IMR-90 (cell line): ENCODE data around the gene NR2F2. TPM values are rescaled to one million over a fixed set of nuclear protein-coding genes. Genes with fewer than 3 reads are reported as not detected.
A peak's percentile ranks its signal among the peaks of the same experiment; 100 is the strongest.

Source experiments
- ATAC-seq: fragments of 200-7000 bp; cut with Tn5 transposase; 2 replicates; pipeline ENCODE4 v1.9.1; 2020; ENCODE audit warnings: low read depth, mild to moderate bottlenecking, moderate library complexity
- BruUV-seq: library from RNA; stranded (reverse); fragments of 400-500 nt; replicated peaks from 2 replicates; lab custom pipeline; 2021; lab: Mats Ljungman, UMichigan
- CTCF ChIA-PET: fragments of 300-600 bp; formaldehyde crosslinking; extraction: SDS; loops from one replicate; lab custom pipeline; 2021; ENCODE audit warnings: antibody characterized with exemption; lab: Yijun Ruan, JAX
- POLR2A ChIA-PET: fragments of 300-600 bp; sonication (Branson Sonifier 250); formaldehyde crosslinking; loops from one replicate; lab custom pipeline; 2022; ENCODE audit warnings: antibody characterized with exemption; ENCODE audit not compliant: unreplicated experiment; lab: Charles Lee
- DNase-seq: peaks from one replicate; pipeline ENCODE4 v3.0.0; 2013
- H2AFZ ChIP-seq: replicated peaks from 2 replicates; pipeline ENCODE3; 2013; ENCODE audit warnings: low read length, mild to moderate bottlenecking; ENCODE audit not compliant: poor library complexity
- H2AK5ac ChIP-seq: 2 replicates; pipeline ENCODE4 v1.6.1; 2013; ENCODE audit warnings: low read depth, low read length, inconsistent platforms
- H2AK9ac ChIP-seq: replicated peaks from 2 replicates; pipeline ENCODE3; 2013; ENCODE audit warnings: mild to moderate bottlenecking, low read depth, low read length, moderate library complexity; ENCODE audit not compliant: poor library complexity
- H2BK120ac ChIP-seq: 2 replicates; pipeline ENCODE4 v1.6.1; 2013; ENCODE audit warnings: low read depth, low read length, inconsistent platforms
- H2BK15ac ChIP-seq: 3 replicates; pipeline ENCODE4 v1.6.1; 2013; ENCODE audit warnings: low read depth, low read length, inconsistent platforms
- H2BK20ac ChIP-seq: 2 replicates; pipeline ENCODE4 v1.6.1; 2013; ENCODE audit warnings: low read depth, mild to moderate bottlenecking, inconsistent platforms, low read length, moderate library complexity
- H2BK5ac ChIP-seq: 2 replicates; pipeline ENCODE4 v1.6.1; 2013; ENCODE audit warnings: mild to moderate bottlenecking, low read depth, low read length, inconsistent platforms; ENCODE audit not compliant: poor library complexity, severe bottlenecking
- H3K14ac ChIP-seq: replicated peaks from 2 replicates; pipeline ENCODE4 v1.6.1; 2013; ENCODE audit warnings: low read depth, low read length, inconsistent platforms
- H3K18ac ChIP-seq: 2 replicates; pipeline ENCODE4 v1.6.1; 2013; ENCODE audit warnings: low read depth, low read length, control low read depth
- H3K23ac ChIP-seq: 2 replicates; pipeline ENCODE4 v1.6.1; 2013; ENCODE audit warnings: low read depth, low read length, inconsistent platforms
- H3K27ac ChIP-seq: 2 replicates; pipeline ENCODE4 v1.5.1; 2013; ENCODE audit warnings: mild to moderate bottlenecking, control low read depth, low read length; ENCODE audit not compliant: insufficient read depth
- H3K27me3 ChIP-seq: 2 replicates; pipeline ENCODE4 v1.6.1; 2013; ENCODE audit warnings: low read length; ENCODE audit not compliant: control insufficient read depth, insufficient read depth
- H3K36me3 ChIP-seq: 2 replicates; pipeline ENCODE4 v1.6.1; 2013; ENCODE audit warnings: low read length, mixed read lengths; ENCODE audit not compliant: control insufficient read depth, insufficient read depth
- H3K4ac ChIP-seq: 2 replicates; pipeline ENCODE4 v1.6.1; 2013; ENCODE audit warnings: low read depth, low read length, inconsistent platforms
- H3K4me1 ChIP-seq: 2 replicates; pipeline ENCODE4 v1.6.1; 2013; ENCODE audit warnings: low read length, mixed read lengths; ENCODE audit not compliant: control insufficient read depth, insufficient read depth
- H3K4me2 ChIP-seq: 2 replicates; pipeline ENCODE4 v1.6.1; 2013; ENCODE audit warnings: low read depth, mild to moderate bottlenecking, control low read depth, low read length, moderate library complexity
- H3K4me3 ChIP-seq: 2 replicates; pipeline ENCODE4 v1.5.1; 2013; ENCODE audit warnings: low read depth, mild to moderate bottlenecking, control low read depth, low read length, moderate library complexity; ENCODE audit not compliant: insufficient read depth
- H3K56ac ChIP-seq: 2 replicates; pipeline ENCODE4 v1.6.1; 2013; ENCODE audit warnings: low read length, inconsistent platforms; ENCODE audit not compliant: insufficient read depth; ENCODE audit errors: extremely low read depth
- H3K79me1 ChIP-seq, 2 experiments: 2 replicates each; pipeline ENCODE4 v1.6.1; 2013; ENCODE audit warnings: low read length in 2 of 2, inconsistent platforms in 1 of 2, low read depth in 1 of 2
- H3K9ac ChIP-seq: 2 replicates; pipeline ENCODE4 v1.6.1; 2013; ENCODE audit warnings: low read depth, low read length, control low read depth
- H3K9me1 ChIP-seq: 2 replicates; pipeline ENCODE4 v1.6.1; 2013; ENCODE audit warnings: low read length, inconsistent platforms; ENCODE audit not compliant: insufficient read depth
- H3K9me3 ChIP-seq: 2 replicates; pipeline ENCODE4 v1.6.1; 2013; ENCODE audit warnings: low read length; ENCODE audit not compliant: control insufficient read depth, insufficient read depth
- H4K20me1 ChIP-seq: 2 replicates; pipeline ENCODE4 v1.6.1; 2013; ENCODE audit warnings: low read length, inconsistent platforms; ENCODE audit not compliant: insufficient read depth
- H4K5ac ChIP-seq: 2 replicates; pipeline ENCODE4 v1.6.1; 2013; ENCODE audit warnings: mild to moderate bottlenecking, low read depth, low read length, control low read depth
- H4K8ac ChIP-seq, 2 experiments: 2 replicates each; pipeline ENCODE4 v1.6.1; 2013; ENCODE audit warnings: low read depth in 2 of 2, low read length in 2 of 2, control low read depth in 1 of 2, inconsistent platforms in 1 of 2
- H4K91ac ChIP-seq: 2 replicates; pipeline ENCODE4 v1.6.1; 2013; ENCODE audit warnings: low read depth, low read length, inconsistent platforms; ENCODE audit not compliant: insufficient read depth
- BHLHE40 ChIP-seq: fragments of 150-350 bp; IDR thresholded peaks from 2 replicates; pipeline ENCODE4 v1.6.1; 2016; ENCODE audit warnings: mild to moderate bottlenecking, low read depth, low read length
- CEBPB ChIP-seq: IDR thresholded peaks from 2 replicates; pipeline ENCODE4 v1.6.1; 2012; ENCODE audit warnings: low read depth, low read length, improper control_type of control experiment
- CHD1 ChIP-seq: IDR thresholded peaks from 2 replicates; pipeline ENCODE4 v1.6.1; 2012; ENCODE audit warnings: low read depth, low read length, improper control_type of control experiment
- CTCF ChIP-seq: conservative IDR thresholded peaks from 2 replicates; pipeline ENCODE4 v1.5.1; 2012; ENCODE audit warnings: mild to moderate bottlenecking, low read depth, low read length, improper control_type of control experiment
- ELK1 ChIP-seq: fragments of 150-350 bp; IDR thresholded peaks from 2 replicates; pipeline ENCODE4 v1.6.1; 2016; ENCODE audit warnings: low read depth, mild to moderate bottlenecking, low read length, moderate library complexity, borderline replicate concordance
- FOS ChIP-seq: fragments of 150-350 bp; IDR thresholded peaks from 2 replicates; pipeline ENCODE4 v1.6.1; 2016; ENCODE audit warnings: low read depth, low read length
- MAFK ChIP-seq: IDR thresholded peaks from 2 replicates; pipeline ENCODE4 v1.6.1; 2012; ENCODE audit warnings: low read depth, low read length, improper control_type of control experiment
- MAZ ChIP-seq: IDR thresholded peaks from 2 replicates; pipeline ENCODE4 v1.6.1; 2012; ENCODE audit warnings: low read depth, mild to moderate bottlenecking, low read length, improper control_type of control experiment, moderate library complexity, borderline replicate concordance
- MXI1 ChIP-seq: IDR thresholded peaks from 2 replicates; pipeline ENCODE4 v1.6.1; 2012; ENCODE audit warnings: low read depth, mild to moderate bottlenecking, low read length, moderate library complexity, borderline replicate concordance
- NFE2L2 ChIP-seq: fragments of 150-350 bp; IDR thresholded peaks from 2 replicates; pipeline ENCODE4 v1.6.1; 2016; ENCODE audit warnings: low read depth, mild to moderate bottlenecking, low read length
- RCOR1 ChIP-seq: IDR thresholded peaks from 2 replicates; pipeline ENCODE4 v1.6.1; 2012; ENCODE audit warnings: mild to moderate bottlenecking, low read length, improper control_type of control experiment; ENCODE audit not compliant: insufficient replicate concordance
- SMC3 ChIP-seq: fragments of 150-350 bp; IDR thresholded peaks from 2 replicates; pipeline ENCODE4 v1.6.1; 2016; ENCODE audit warnings: low read depth, mild to moderate bottlenecking, antibody characterized with exemption, low read length, moderate library complexity
- USF2 ChIP-seq: fragments of 150-350 bp; IDR thresholded peaks from 2 replicates; pipeline ENCODE4 v1.6.1; 2017; ENCODE audit warnings: mild to moderate bottlenecking, antibody characterized with exemption, low read length, low read depth
- WGBS, 2 experiments: methylation state at CpG; one replicate each; pipeline versions ENCODE4 v1.1.5 to v1.1.7; 2013; ENCODE audit warnings: missing lambda C conversion rate in 2 of 2; ENCODE audit not compliant: insufficient read length in 1 of 2; ENCODE audit errors: extremely low coverage in 2 of 2; 5-methylcytosine and 5-hydroxymethylcytosine counted together
- dilution Hi-C: fragments of 300-500 bp; cut with HindIII; formaldehyde crosslinking; loops from one replicate; pipeline ENCODE4 v1.14.3; 2018; ENCODE audit warnings: low sequenced_read_pairs; ENCODE audit not compliant: unreplicated experiment
- in situ Hi-C: fragments of 300-500 bp; cut with MboI; formaldehyde crosslinking; loops from 3 replicates; pipeline ENCODE4 v1.14.3; 2019; ENCODE audit warnings: low sequenced_read_pairs, inconsistent platforms, mixed read lengths
- intact Hi-C: fragments of 100-400 bp; cut with micrococcal nuclease; formaldehyde crosslinking; loops from 2 replicates; pipeline ENCODE4 v1.10.0; 2022
- polyA plus RNA-seq, 3 experiments: library from polyadenylated mRNA; depleted of rRNA; stranded (reverse); fragments of >200 nt; gene quantifications; 2 replicates each; pipeline ENCODE4 v1.2.3, GENCODE V29; 2012; ENCODE audit warnings: low replicate concordance in 1 of 3
- total RNA-seq: library from RNA; depleted of rRNA; stranded (reverse); fragments of >200 nt; gene quantifications from 2 replicates; pipeline ENCODE4 v1.2.3, GENCODE V29; 2012

Gene NR2F2
- total and polyA plus RNA-seq, 2 of the 4 experiments (the other 2 are of a cell fraction): 20.3 to 161 TPM

- H3K4me2 ChIP-seq: peak overlapping the region; percentile 61
- BruUV-seq: no TSS peak
- dilution Hi-C loops: no loop called here
- peak overlapping the region; percentile 79 for H2BK120ac ChIP-seq
- H3K14ac ChIP-seq: peak overlapping the region; percentile 64; the same call in 1 of the 2 replicates
- peaks cover 10 to 41% of the 10 kb centered on the region in 2 experiments for H3K79me1 ChIP-seq
- peak overlapping the region; percentile 54; the same call in 1 of the 2 replicates for H2AK5ac ChIP-seq
- no peaks in the 10 kb centered on the region for H4K20me1 ChIP-seq
- H2AK9ac ChIP-seq: peak overlapping the region; percentile 58
- peak overlapping the region; percentile 88 for H2AFZ ChIP-seq
- no peak overlapping the region for H2BK5ac ChIP-seq
- POLR2A ChIA-PET: no interaction called here
- CTCF ChIA-PET: no interaction called here
- H3K9me3 ChIP-seq: no peaks in the 10 kb centered on the region
- H3K18ac ChIP-seq: peak overlapping the region; percentile 31; the same call in 1 of the 2 replicates
- peaks cover 13% of the 10 kb centered on the region for H3K4me1 ChIP-seq
- H3K4ac ChIP-seq: peak overlapping the region; percentile 24; the same call in 1 of the 2 replicates
- in situ Hi-C loops: no loop called here
- no peak overlapping the region for H3K56ac ChIP-seq
- H3K23ac ChIP-seq: peak overlapping the region; percentile 48; the same call in 1 of the 2 replicates
- no peak overlapping the region for H3K27ac ChIP-seq
- peak overlapping the region; percentile 24; the same call in 1 of the 2 replicates for H3K9ac ChIP-seq
- ATAC-seq (no peak), DNase-seq (no peak)
- H3K4me3 ChIP-seq: no peak overlapping the region
- H2BK15ac ChIP-seq: peak overlapping the region; percentile 20; the same call in 1 of the 3 replicates
- intact Hi-C loops: loop anchor here (10.0 kb wide), 3 partner anchors 468 to 668 kb away; no protein-coding TSS in a partner anchor
- peak overlapping the region; percentile 51 to 82; a peak in 3 of 4 replicates for H4K8ac ChIP-seq
- H3K36me3 ChIP-seq: 0 out of 2 replicates have a peak, but pooled peaks cover 2% of the 10 kb centered on the region
- peak overlapping the region; percentile 41; the same call in 1 of the 2 replicates for H4K91ac ChIP-seq
- peak overlapping the region; percentile 39 for H2BK20ac ChIP-seq
- WGBS, 2 experiments: 93% methylated on average over 2 of the region's 66 CpGs; no CpG with 5 or more reads in 1 of the 2 experiments
- H3K27me3 ChIP-seq: no peaks in the 10 kb centered on the region
- H3K9me1 ChIP-seq: no peaks in the 10 kb centered on the region
- H4K5ac ChIP-seq: peak overlapping the region; percentile 19
- TF ChIP-seq RCOR1: no peak
- no peak for TF ChIP-seq MAFK
- TF ChIP-seq CHD1: no peak
- TF ChIP-seq USF2: no peak
- no peak for TF ChIP-seq NFE2L2
- TF ChIP-seq FOS: no peak
- no peak for TF ChIP-seq ELK1
- TF ChIP-seq MAZ: no peak
- no peak for TF ChIP-seq SMC3
- no peak for TF ChIP-seq CTCF
- no peak for TF ChIP-seq CEBPB
- TF ChIP-seq MXI1: no peak
- TF ChIP-seq BHLHE40: no peak
Observed at GRCh38 chr15:96322536-96323318, 7.8 kb upstream of the NR2F2 start.
